ENCODE data around the gene MFAP5. TPM values are rescaled to one million over a fixed set of nuclear protein-coding genes. Genes with fewer than 3 reads are reported as not detected.
A peak's percentile ranks its signal among the peaks of the same experiment; 100 is the strongest.

Gene MFAP5
- total and polyA plus RNA-seq, 4 donors, result 1.9 to 138 (median 60.0) TPM

DNA sequence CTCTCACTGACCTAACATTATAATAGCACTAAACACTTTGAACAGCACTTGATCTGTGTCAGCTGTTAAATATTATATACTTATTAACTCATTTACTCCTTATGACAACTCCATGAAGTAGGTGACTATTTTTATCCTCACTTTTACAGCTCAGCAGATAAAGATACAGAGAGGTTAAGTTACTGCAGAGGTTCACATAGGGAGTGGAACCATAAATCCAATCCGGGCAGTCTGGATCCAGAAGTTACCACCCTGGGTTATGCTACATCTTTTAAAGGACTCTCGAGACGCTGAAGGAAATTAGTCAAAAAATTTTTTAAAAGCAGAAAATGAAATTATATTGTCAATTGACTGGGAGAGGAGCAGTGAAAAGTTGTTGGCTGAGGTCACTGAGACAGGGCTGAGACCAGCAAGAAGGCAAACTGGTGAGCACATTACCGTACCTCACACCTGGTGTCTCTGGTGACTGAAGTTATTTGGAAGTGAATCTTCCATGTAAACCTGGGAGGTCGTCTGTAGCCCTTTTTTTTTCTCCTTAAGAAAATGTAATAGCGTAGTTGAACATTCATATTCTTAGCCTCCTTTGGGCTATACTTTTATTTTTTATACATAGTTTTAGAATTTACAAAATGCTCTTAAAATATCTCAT, 33.9 kb upstream of the MFAP5 start:
- H3K27me3 ChIP-seq (ENCODE audit: control insufficient read depth, insufficient read depth, low read length), result no peaks in the 10 kb centered on the region
- H3K36me3 ChIP-seq (ENCODE audit: control insufficient read depth, insufficient read depth, low read length), result peaks cover 7% of the 10 kb centered on the region
- H3K4me3 ChIP-seq (ENCODE audit: low read depth, low read length), result peak overlapping the region; percentile 80
- peak overlapping the region; percentile 96 for H3K27ac ChIP-seq (ENCODE audit: low read depth, low read length)
- H3K9me3 ChIP-seq (ENCODE audit: control insufficient read depth, insufficient read depth, low read length), result no peaks in the 10 kb centered on the region
- 7% methylated on average over 4 of the region's 6 CpGs for WGBS (ENCODE audit: insufficient coverage)
- peaks cover 8% of the 10 kb centered on the region for H3K4me1 ChIP-seq (ENCODE audit: control insufficient read depth, insufficient read depth, low read length)
- peak in 1 of 6 donors; percentile 23 for DNase-seq (ENCODE audit: low read depth in 4 of 6, low spot score in 6 of 6)

DNA sequence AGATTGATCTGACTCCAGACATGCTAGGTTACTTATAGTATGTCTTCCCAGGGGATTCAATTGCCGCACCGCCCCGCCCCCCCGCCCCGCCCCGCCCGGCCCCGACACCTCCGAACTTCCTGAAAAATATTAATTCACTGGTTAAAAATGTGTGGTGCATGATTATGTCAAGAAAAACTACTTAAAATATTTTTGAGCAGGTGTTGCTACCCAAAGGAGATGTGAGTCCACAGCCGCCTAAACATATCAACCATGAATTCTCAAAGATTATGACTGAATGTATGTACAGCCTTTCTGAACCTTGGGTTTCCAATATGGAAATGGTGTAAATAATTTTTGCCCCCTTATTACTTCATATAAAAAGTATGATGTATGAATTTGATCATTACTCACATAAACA, 32.5 kb upstream of the MFAP5 start:
- no CpG with 5 or more reads among the region's 10 CpGs for WGBS (ENCODE audit: insufficient coverage)
- Histone ChIP-seq H3K9me3 (ENCODE audit: control insufficient read depth, insufficient read depth, low read length) (no peaks in the 10 kb centered on the region), H3K4me3 (ENCODE audit: low read depth, low read length) (no peak overlapping the region), H3K27ac (ENCODE audit: low read depth, low read length) (no peak overlapping the region), H3K36me3 (ENCODE audit: control insufficient read depth, insufficient read depth, low read length) (no peaks in the 10 kb centered on the region), H3K27me3 (ENCODE audit: control insufficient read depth, insufficient read depth, low read length) (no peaks in the 10 kb centered on the region), H3K4me1 (ENCODE audit: control insufficient read depth, insufficient read depth, low read length) (peaks cover 4% of the 10 kb centered on the region)
- no peak for DNase-seq (ENCODE audit: low read depth in 4 of 6, low spot score in 6 of 6)

DNA sequence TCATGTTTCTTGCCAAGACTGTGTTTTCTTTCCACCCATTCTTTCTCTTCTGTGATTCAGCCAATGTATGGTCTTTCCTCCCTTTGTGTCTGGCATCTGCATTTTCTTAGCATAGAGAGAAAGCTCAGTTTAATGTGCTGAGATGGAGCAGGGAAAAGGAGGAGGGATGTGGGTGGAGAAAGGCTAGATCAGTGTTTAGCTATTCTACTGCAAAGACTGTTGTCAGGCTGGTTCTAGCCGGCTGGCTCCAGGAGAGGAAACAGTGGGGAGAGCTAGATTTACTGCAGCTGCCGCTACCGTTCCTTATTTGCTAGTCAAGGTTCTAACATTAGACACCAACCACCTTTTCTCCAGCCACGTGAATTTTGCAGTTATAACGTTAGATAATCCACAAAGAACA, 29.9 kb upstream of the MFAP5 start:
- no peaks in the 10 kb centered on the region for H3K9me3 ChIP-seq (ENCODE audit: control insufficient read depth, insufficient read depth, low read length)
- no peaks in the 10 kb centered on the region for H3K27me3 ChIP-seq (ENCODE audit: control insufficient read depth, insufficient read depth, low read length)
- H3K4me3 ChIP-seq (ENCODE audit: low read depth, low read length), result no peak overlapping the region
- peak in 4 of 6 donors; percentile 74 to 96 (median 85) for DNase-seq (ENCODE audit: low read depth in 4 of 6, low spot score in 6 of 6)
- no CpG with 5 or more reads among the region's 5 CpGs for WGBS (ENCODE audit: insufficient coverage)
- peak overlapping the region; percentile 81 for H3K27ac ChIP-seq (ENCODE audit: low read depth, low read length)
- H3K4me1 ChIP-seq (ENCODE audit: control insufficient read depth, insufficient read depth, low read length), result peaks cover 15% of the 10 kb centered on the region
- no peaks in the 10 kb centered on the region for H3K36me3 ChIP-seq (ENCODE audit: control insufficient read depth, insufficient read depth, low read length)

DNA sequence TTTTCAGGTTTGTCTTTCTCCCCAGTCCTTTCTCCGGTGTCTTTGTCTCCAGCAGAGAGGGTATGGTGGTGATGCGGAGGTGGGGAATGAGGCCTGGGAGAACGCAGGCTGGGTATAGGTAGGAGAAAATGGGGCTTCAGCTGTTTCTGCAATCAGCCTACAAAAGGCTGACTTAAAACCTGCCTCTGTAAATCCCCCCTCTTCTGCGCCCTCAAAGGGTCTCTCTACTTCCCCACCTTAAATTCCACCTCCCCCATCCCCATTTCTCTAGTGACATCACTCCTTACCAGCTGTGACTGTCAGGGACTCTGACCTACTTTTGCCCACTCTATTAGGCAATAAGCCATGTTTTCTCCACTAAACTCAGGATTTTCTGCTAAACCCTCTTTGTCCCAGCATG, 27.1 kb upstream of the MFAP5 start:
- Histone ChIP-seq H3K27ac (ENCODE audit: low read depth, low read length) (peak overlapping the region; percentile 93), H3K4me1 (ENCODE audit: control insufficient read depth, insufficient read depth, low read length) (peaks cover 15% of the 10 kb centered on the region), H3K9me3 (ENCODE audit: control insufficient read depth, insufficient read depth, low read length) (no peaks in the 10 kb centered on the region), H3K27me3 (ENCODE audit: control insufficient read depth, insufficient read depth, low read length) (no peaks in the 10 kb centered on the region), H3K36me3 (ENCODE audit: control insufficient read depth, insufficient read depth, low read length) (no peaks in the 10 kb centered on the region), H3K4me3 (ENCODE audit: low read depth, low read length) (no peak overlapping the region)
- DNase-seq (ENCODE audit: low read depth in 4 of 6, low spot score in 6 of 6), result peak in 2 of 6 donors; percentile 38 to 55
- WGBS (ENCODE audit: insufficient coverage), result 50% methylated on average over 1 of the region's 4 CpGs

DNA sequence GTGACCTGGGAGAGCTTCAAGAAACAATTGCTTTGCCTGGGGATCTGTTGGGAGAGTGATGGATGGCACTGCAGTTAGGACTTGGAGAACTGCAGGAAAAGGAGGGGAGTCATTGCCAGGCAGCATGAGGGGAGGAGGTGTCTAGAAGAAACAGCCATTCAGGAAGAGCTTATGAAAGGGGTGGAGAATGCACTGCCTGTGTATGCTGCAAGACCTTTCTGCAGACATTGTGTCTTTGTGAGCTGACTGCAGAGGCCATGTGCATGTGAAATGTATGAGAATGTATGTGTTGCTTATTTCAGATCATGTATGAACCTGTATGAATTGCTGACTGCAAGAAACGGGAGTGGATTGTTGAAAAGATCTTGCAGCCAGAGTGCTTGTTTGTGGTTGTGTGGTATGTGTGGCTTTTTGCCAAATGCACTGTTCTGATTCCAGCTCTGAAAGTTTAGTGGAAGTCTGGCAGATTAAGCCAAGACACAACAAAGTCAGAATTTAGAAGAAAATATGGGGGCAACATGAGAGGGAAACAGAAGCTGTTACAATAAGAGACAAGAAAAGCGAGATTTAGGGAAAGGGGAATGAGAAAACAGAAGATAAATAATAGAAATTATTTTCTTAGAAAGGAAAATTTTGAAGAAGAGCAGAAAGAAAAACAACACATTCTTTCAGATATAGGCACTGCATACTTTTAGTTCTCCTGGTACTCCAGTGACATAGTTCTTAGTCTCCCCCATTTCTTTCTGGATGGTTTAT, 25.4 kb upstream of the MFAP5 start:
- peak overlapping the region; percentile 12 for H3K4me3 ChIP-seq (ENCODE audit: low read depth, low read length)
- peak overlapping the region; percentile 93 for H3K27ac ChIP-seq (ENCODE audit: low read depth, low read length)
- peak in 5 of 6 donors; percentile 85 to 98 (median 91) for DNase-seq (ENCODE audit: low read depth in 4 of 6, low spot score in 6 of 6)
- no peaks in the 10 kb centered on the region for H3K36me3 ChIP-seq (ENCODE audit: control insufficient read depth, insufficient read depth, low read length)
- WGBS (ENCODE audit: insufficient coverage), result 0% methylated on average over 1 of the region's 2 CpGs
- H3K4me1 ChIP-seq (ENCODE audit: control insufficient read depth, insufficient read depth, low read length), result peaks cover 10% of the 10 kb centered on the region
- no peaks in the 10 kb centered on the region for H3K9me3 ChIP-seq (ENCODE audit: control insufficient read depth, insufficient read depth, low read length)
- H3K27me3 ChIP-seq (ENCODE audit: control insufficient read depth, insufficient read depth, low read length), result no peaks in the 10 kb centered on the region

DNA sequence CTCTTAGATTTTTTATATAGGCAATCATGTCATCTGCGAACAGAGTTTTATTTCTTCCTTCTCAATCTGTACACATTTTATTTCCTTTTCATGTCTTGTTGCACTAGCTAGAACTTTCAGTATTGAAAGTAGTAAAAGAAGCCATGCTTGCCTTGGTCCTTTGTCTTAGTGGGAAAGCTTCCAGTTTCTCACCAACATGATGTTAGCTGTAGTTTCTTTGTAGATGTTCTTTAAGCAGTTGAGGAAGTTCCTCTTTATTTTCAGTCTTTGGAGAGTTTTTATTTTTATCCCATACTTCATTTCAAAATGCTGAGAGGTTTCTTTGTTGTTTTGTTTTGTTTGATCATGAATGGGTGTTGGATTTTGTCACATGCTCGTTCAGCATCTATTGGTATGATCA, 22.4 kb upstream of the MFAP5 start:
- no peaks in the 10 kb centered on the region for H3K36me3 ChIP-seq (ENCODE audit: control insufficient read depth, insufficient read depth, low read length)
- WGBS (ENCODE audit: insufficient coverage), result 83% methylated on average over 1 of the region's 2 CpGs
- no peaks in the 10 kb centered on the region for H3K9me3 ChIP-seq (ENCODE audit: control insufficient read depth, insufficient read depth, low read length)
- H3K27ac ChIP-seq (ENCODE audit: low read depth, low read length), result no peak overlapping the region
- H3K27me3 ChIP-seq (ENCODE audit: control insufficient read depth, insufficient read depth, low read length), result no peaks in the 10 kb centered on the region
- H3K4me1 ChIP-seq (ENCODE audit: control insufficient read depth, insufficient read depth, low read length), result peaks cover 10% of the 10 kb centered on the region
- DNase-seq (ENCODE audit: low read depth in 4 of 6, low spot score in 6 of 6), result no peak
- no peak overlapping the region for H3K4me3 ChIP-seq (ENCODE audit: low read depth, low read length)

DNA sequence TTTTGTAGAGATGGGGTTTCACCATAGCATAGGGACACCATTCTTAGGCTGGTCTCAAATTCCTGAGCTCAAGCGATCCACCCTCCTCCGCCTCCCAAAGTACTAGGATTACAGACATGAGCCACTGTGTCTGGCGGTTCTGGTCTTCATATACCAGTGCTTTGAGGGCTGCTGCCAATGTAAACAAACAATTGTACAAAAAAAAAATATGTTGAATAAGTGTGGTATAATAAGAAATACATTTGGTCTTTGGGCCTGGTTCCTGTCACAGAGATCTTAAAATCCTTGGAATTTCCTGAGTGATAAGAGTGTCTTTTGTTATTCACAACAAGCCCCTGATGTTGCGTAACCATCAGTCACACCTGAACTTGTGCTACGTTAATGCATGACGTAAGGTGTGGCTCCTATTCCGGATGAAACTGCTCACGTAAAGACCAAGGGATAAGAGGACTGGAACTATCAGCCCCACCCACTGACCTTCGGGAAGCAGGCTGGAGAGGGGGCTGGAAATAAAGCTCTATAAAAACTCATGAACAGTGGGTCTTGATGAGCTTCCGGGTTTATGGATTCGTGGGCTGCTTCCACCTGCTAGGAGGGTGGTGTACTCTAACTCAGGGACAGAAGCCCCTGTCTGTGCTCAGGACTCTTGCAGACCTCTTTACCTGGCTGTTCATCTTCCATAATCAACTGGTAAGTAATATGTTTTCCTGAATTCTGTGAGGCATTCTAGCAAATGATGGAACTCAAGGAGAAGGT, 18.7 kb upstream of the MFAP5 start:
- peak overlapping the region; percentile 25 for H3K27ac ChIP-seq (ENCODE audit: low read depth, low read length)
- no peak for DNase-seq (ENCODE audit: low read depth in 4 of 6, low spot score in 6 of 6)
- no peaks in the 10 kb centered on the region for H3K9me3 ChIP-seq (ENCODE audit: control insufficient read depth, insufficient read depth, low read length)
- no peaks in the 10 kb centered on the region for H3K36me3 ChIP-seq (ENCODE audit: control insufficient read depth, insufficient read depth, low read length)
- 100% methylated on average over 2 of the region's 11 CpGs for WGBS (ENCODE audit: insufficient coverage)
- no peaks in the 10 kb centered on the region for H3K4me1 ChIP-seq (ENCODE audit: control insufficient read depth, insufficient read depth, low read length)
- no peaks in the 10 kb centered on the region for H3K27me3 ChIP-seq (ENCODE audit: control insufficient read depth, insufficient read depth, low read length)
- no peak overlapping the region for H3K4me3 ChIP-seq (ENCODE audit: low read depth, low read length)

DNA sequence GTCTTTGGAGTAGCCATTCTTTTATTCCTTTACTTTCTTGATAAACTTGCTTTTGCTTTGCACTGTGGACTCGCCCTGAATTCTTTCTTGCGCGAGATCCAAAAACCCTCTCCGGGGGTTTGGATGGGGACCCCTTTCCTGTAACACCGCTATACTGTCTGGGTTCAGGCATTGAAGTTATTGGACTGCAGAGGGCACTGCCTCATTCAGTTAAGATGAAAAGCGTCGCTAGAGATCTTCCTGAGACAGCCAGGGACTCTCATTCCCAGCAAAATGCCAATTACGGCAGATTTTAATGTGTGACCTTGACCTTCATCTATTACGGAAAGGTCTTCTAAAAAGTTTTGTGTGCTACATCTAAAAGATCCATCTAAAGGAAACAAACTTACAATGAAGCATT, 17.9 kb upstream of the MFAP5 start:
- Histone ChIP-seq H3K4me1 (ENCODE audit: control insufficient read depth, insufficient read depth, low read length) (no peaks in the 10 kb centered on the region), H3K36me3 (ENCODE audit: control insufficient read depth, insufficient read depth, low read length) (no peaks in the 10 kb centered on the region), H3K27ac (ENCODE audit: low read depth, low read length) (no peak overlapping the region), H3K4me3 (ENCODE audit: low read depth, low read length) (no peak overlapping the region), H3K9me3 (ENCODE audit: control insufficient read depth, insufficient read depth, low read length) (no peaks in the 10 kb centered on the region), H3K27me3 (ENCODE audit: control insufficient read depth, insufficient read depth, low read length) (no peaks in the 10 kb centered on the region)
- DNase-seq (ENCODE audit: low read depth in 4 of 6, low spot score in 6 of 6), result no peak
- WGBS (ENCODE audit: insufficient coverage), result 91% methylated on average over 4 of the region's 9 CpGs

DNA sequence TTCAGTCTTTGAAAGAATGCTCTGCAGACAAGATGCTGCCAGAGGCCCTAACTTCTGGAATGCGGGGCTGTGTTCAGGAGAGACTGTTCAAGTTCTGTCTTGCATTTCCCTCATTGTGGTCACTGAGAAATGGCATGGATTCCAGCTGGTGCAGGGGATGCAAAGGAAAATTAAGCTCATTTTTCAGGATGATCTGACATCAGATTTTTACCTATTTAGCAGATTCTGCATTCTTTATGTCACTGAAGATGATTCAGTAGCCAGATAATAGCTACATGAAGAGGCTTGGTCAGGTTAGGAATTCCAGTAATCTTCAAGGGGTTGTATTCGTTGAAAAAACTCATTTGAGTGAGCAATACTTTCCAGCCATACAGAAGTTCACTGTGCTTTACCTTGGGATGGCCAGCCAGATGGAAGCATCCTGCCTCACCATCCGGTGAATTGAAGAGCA, 16.1 kb upstream of the MFAP5 start:
- no peaks in the 10 kb centered on the region for H3K4me1 ChIP-seq (ENCODE audit: control insufficient read depth, insufficient read depth, low read length)
- DNase-seq (ENCODE audit: low read depth in 4 of 6, low spot score in 6 of 6), result no peak
- no peaks in the 10 kb centered on the region for H3K9me3 ChIP-seq (ENCODE audit: control insufficient read depth, insufficient read depth, low read length)
- 94% methylated on average over 2 of the region's 3 CpGs for WGBS (ENCODE audit: insufficient coverage)
- H3K4me3 ChIP-seq (ENCODE audit: low read depth, low read length), result no peak overlapping the region
- H3K27ac ChIP-seq (ENCODE audit: low read depth, low read length), result no peak overlapping the region
- no peaks in the 10 kb centered on the region for H3K27me3 ChIP-seq (ENCODE audit: control insufficient read depth, insufficient read depth, low read length)
- no peaks in the 10 kb centered on the region for H3K36me3 ChIP-seq (ENCODE audit: control insufficient read depth, insufficient read depth, low read length)

All from spinal cord (tissue), 10 donors.